ENCODE results near the gene PEG3. TPM values are rescaled to one million over a fixed set of nuclear protein-coding genes. Genes with fewer than 3 reads are reported as not detected.

The PEG3 gene
- total RNA-seq, 1 experiment from 2014 or later = not detected

GRCh38 chr19:56836059-56836458 lies 4.5 kb downstream of the PEG3 start:
- Mint-ChIP-seq H3K4me1 (ENCODE audit: insufficient read depth, unreplicated experiment) (no peaks in the 10 kb centered on the region), H3K36me3 (ENCODE audit: insufficient read depth, unreplicated experiment) (no peaks in the 10 kb centered on the region), H3K27me3 (ENCODE audit: insufficient read depth, unreplicated experiment) (no peaks in the 10 kb centered on the region), H3K27ac (ENCODE audit: low read depth, unreplicated experiment) (no peak overlapping the region), H3K4me3 (ENCODE audit: unreplicated experiment) (no peak overlapping the region), H3K9me3 (ENCODE audit: unreplicated experiment) (peaks cover 56% of the 10 kb centered on the region)
- intact Hi-C loops (cut with micrococcal nuclease) = no loop called here
- POLR2A ChIA-PET = no interaction called here
- no peak for DNase-seq (ENCODE audit: unreplicated experiment)
- no TSS peak for BruUV-seq (replicated peaks)
- no peak for TF ChIP-seq CTCF (IDR thresholded peaks at IDR 0.05; ENCODE audit: unreplicated experiment)
- CTCF ChIA-PET = no interaction called here

DNA sequence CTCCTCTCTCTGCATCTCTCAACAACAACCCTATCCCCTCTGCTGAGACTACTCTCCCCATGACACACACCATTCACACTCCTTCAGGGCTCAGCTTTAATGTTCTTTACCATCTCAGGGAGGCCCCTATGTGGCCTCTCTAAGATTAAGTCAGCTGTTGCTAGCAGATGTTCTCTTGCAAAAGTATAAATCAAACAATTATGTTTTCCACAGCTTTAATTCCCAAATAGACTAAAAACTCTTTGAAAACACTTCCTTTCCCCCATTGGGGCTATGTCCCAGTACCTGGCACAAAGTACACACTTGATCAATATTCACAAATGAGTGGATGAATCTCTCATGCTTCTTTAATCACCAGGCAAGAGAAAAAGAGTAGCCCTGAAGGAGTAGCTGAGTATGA lies 5.1 kb downstream of the PEG3 start:
- Mint-ChIP-seq H3K4me3 (ENCODE audit: unreplicated experiment) (no peak overlapping the region), H3K36me3 (ENCODE audit: insufficient read depth, unreplicated experiment) (no peaks in the 10 kb centered on the region), H3K27me3 (ENCODE audit: insufficient read depth, unreplicated experiment) (no peaks in the 10 kb centered on the region), H3K27ac (ENCODE audit: low read depth, unreplicated experiment) (no peak overlapping the region), H3K4me1 (ENCODE audit: insufficient read depth, unreplicated experiment) (no peaks in the 10 kb centered on the region), H3K9me3 (ENCODE audit: unreplicated experiment) (peaks cover 51% of the 10 kb centered on the region)
- no peak for DNase-seq (ENCODE audit: unreplicated experiment)
- no TSS peak for BruUV-seq (replicated peaks)
- CTCF ChIA-PET = interaction anchor here (0.6 kb wide), 1 partner anchor 46 kb away, joined by 3 read pairs; no protein-coding TSS in a partner anchor
- TF ChIP-seq CTCF (IDR thresholded peaks at IDR 0.05; ENCODE audit: unreplicated experiment) = no peak
- intact Hi-C loops (cut with micrococcal nuclease) = no loop called here
- POLR2A ChIA-PET = no interaction called here

DNA sequence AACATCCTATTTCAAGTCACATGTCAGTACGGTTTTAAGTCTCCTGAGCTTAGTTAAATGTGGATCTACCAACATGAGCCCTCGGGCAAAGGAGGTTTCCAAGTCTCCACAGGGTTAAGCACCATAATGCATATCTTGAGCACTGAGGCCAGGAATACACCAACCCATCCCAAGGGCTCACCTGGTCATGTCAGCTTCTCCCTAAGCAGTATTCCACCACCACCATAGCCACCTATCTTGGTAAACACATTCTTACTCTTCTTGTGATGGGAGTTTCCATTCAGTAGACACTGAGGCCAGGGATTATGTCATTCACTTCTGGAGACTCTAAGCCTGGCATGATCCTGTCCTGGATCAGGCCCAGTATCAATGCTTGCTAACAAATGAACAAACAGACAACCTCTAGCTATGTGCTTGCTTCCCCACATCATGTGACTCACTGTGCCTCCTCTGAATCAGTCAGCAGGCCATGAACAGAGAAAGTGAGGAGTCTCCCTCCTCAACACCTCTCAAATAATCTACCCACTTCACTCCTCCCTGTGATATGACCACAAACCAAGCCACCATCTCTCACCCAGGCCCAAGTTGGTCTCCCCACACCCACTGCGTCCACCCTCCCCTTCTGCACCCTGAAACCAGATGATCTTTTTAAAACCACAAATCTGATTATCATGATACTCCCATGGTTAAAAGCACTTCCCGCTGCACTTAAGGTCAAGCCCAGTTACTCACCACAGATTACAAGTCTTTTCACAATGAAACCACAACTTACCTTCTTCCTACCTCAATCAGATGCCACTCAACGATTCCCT lies 5.8 kb downstream of the PEG3 start:
- BruUV-seq (replicated peaks) = no TSS peak
- H3K4me1 Mint-ChIP-seq (ENCODE audit: insufficient read depth, unreplicated experiment) = no peaks in the 10 kb centered on the region
- intact Hi-C loops (cut with micrococcal nuclease) = no loop called here
- ChIA-PET CTCF (interaction anchor here (0.6 to 0.8 kb wide), 2 partner anchors 11 to 47 kb away, joined by 3 read pairs; no protein-coding TSS in a partner anchor), POLR2A (no interaction called here)
- DNase-seq (ENCODE audit: unreplicated experiment) = no peak
- no peak for TF ChIP-seq CTCF (IDR thresholded peaks at IDR 0.05; ENCODE audit: unreplicated experiment)
- no peak overlapping the region for H3K27ac Mint-ChIP-seq (ENCODE audit: low read depth, unreplicated experiment)
- H3K4me3 Mint-ChIP-seq (ENCODE audit: unreplicated experiment) = no peak overlapping the region
- H3K36me3 Mint-ChIP-seq (ENCODE audit: insufficient read depth, unreplicated experiment) = no peaks in the 10 kb centered on the region
- no peaks in the 10 kb centered on the region for H3K27me3 Mint-ChIP-seq (ENCODE audit: insufficient read depth, unreplicated experiment)
- H3K9me3 Mint-ChIP-seq (ENCODE audit: unreplicated experiment) = peaks cover 51% of the 10 kb centered on the region

DNA sequence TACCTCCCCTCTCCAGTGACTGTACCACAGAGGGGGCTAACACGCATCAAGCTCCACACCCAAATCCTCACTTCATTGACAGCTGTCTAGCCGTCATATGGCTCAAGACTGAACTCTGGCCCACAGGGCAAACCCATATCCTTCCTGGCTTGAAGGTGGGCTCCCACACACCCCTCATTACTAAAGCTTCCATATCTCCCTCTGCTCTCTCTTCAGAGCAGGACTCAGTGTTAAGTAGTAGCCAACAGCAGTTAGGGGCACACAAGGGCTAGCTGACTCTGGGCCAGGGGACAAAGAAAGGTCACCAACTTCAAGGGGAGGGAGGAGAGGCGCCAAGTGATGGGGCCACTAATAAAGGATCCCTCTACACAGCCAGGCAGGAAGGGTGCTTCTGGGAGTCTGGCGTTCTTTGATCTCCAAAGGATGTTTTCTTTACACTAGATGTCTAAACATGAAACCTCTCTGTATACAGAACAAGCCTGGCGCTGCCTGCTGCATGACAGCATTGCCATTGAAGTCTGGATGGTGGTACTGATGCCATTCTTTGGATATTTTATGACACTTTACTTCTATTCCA lies 8.1 kb downstream of the PEG3 start:
- no peak for TF ChIP-seq CTCF (IDR thresholded peaks at IDR 0.05; ENCODE audit: unreplicated experiment)
- Mint-ChIP-seq H3K27ac (ENCODE audit: low read depth, unreplicated experiment) (no peak overlapping the region), H3K36me3 (ENCODE audit: insufficient read depth, unreplicated experiment) (no peaks in the 10 kb centered on the region), H3K4me3 (ENCODE audit: unreplicated experiment) (no peak overlapping the region), H3K27me3 (ENCODE audit: insufficient read depth, unreplicated experiment) (no peaks in the 10 kb centered on the region), H3K9me3 (ENCODE audit: unreplicated experiment) (peaks cover 55% of the 10 kb centered on the region), H3K4me1 (ENCODE audit: insufficient read depth, unreplicated experiment) (no peaks in the 10 kb centered on the region)
- no peak for DNase-seq (ENCODE audit: unreplicated experiment)
- POLR2A ChIA-PET = no interaction called here
- CTCF ChIA-PET = interaction anchor here (0.6 kb wide), 1 partner anchor 94 kb away, joined by 3 read pairs; no protein-coding TSS in a partner anchor
- intact Hi-C loops (cut with micrococcal nuclease) = no loop called here
- no TSS peak for BruUV-seq (replicated peaks)

Data from MCF 10A (cell line).